NCI-H1417 treated with DMSO at 0.1 percent for 48 hours (cell line): ENCODE results near the gene TUBB3.

Source experiments
- DNase-seq: peaks from one replicate; lab custom pipeline; 2025; lab: John Stamatoyannopoulos, UW

TUBB3 gene

GRCh38 chr16:89938175-89938885 is 15.2 kb downstream of the TUBB3 start:
- no peak for DNase-seq

- DNase-seq = no peak
These were observed 21.6 kb downstream of the TUBB3 start for GRCh38 chr16:89944773-89945172.

- no peak for DNase-seq
These were observed 22.5 kb downstream of the TUBB3 start for GRCh38 chr16:89945654-89946053.

- DNase-seq = no peak
These were observed 23.4 kb downstream of the TUBB3 start for GRCh38 chr16:89946515-89946914.

GRCh38 chr16:89949121-89949742 is 26.1 kb downstream of the TUBB3 start:
- no peak for DNase-seq

- no peak for DNase-seq
These were observed 26.6 kb downstream of the TUBB3 start for GRCh38 chr16:89949756-89950155.

- DNase-seq = no peak
These were observed 28.4 kb downstream of the TUBB3 start for GRCh38 chr16:89951509-89951908.

- no peak for DNase-seq
These were observed 28.9 kb downstream of the TUBB3 start for GRCh38 chr16:89952049-89952448.

GRCh38 chr16:89952551-89952950 is 29.4 kb downstream of the TUBB3 start:
- no peak for DNase-seq

GRCh38 chr16:89953671-89954406 is 30.7 kb downstream of the TUBB3 start:
- DNase-seq = no peak

GRCh38 chr16:89954462-89954861 is 31.3 kb downstream of the TUBB3 start:
- DNase-seq = no peak

GRCh38 chr16:89955001-89955685 is 32.0 kb downstream of the TUBB3 start:
- DNase-seq = no peak

GRCh38 chr16:89956505-89957215 is 33.5 kb downstream of the TUBB3 start:
- DNase-seq = no peak

GRCh38 chr16:89957216-89957785 is 34.2 kb downstream of the TUBB3 start:
- DNase-seq = no peak

GRCh38 chr16:89958068-89958467 is 34.9 kb downstream of the TUBB3 start:
- no peak for DNase-seq

- DNase-seq = no peak
These were observed 35.5 kb downstream of the TUBB3 start for GRCh38 chr16:89958596-89958995.

- DNase-seq = no peak
These were observed 37.8 kb downstream of the TUBB3 start for GRCh38 chr16:89960966-89961365.

- DNase-seq = no peak
These were observed 38.8 kb downstream of the TUBB3 start for GRCh38 chr16:89961920-89962319.

- no peak for DNase-seq
These were observed 39.8 kb downstream of the TUBB3 start for GRCh38 chr16:89962754-89963498.

- no peak for DNase-seq
These were observed 41.1 kb downstream of the TUBB3 start for GRCh38 chr16:89964201-89964600.
